ENCODE measurements around the gene BCL2L15. TPM values are rescaled to one million over a fixed set of nuclear protein-coding genes. Genes with fewer than 3 reads are reported as not detected.

The BCL2L15 gene
- total RNA-seq, 1 donor from 2014 or later, result 0.04 TPM

- DNase-seq (ENCODE audit: low spot score), result no peak
- no peak overlapping the region for H3K27ac Mint-ChIP-seq
- H3K4me1 Mint-ChIP-seq, result no peaks in the 10 kb centered on the region
- Histone ChIP-seq H3K4me1 (peaks cover 8% of the 10 kb centered on the region), H3K27ac (no peak overlapping the region), H3F3A (ENCODE audit: low read depth) (peaks cover 6% of the 10 kb centered on the region), H3K9me3 (ENCODE audit: low read depth) (no peaks in the 10 kb centered on the region), H3K4me2 (no peak overlapping the region), H3K79me2 (ENCODE audit: low read depth) (no peaks in the 10 kb centered on the region), H3K27me3 (no peaks in the 10 kb centered on the region), H4K20me1 (ENCODE audit: low read depth) (no peaks in the 10 kb centered on the region), H3K36me3 (peaks cover 4% of the 10 kb centered on the region), H2AFZ (replicated peaks) (no peak overlapping the region), H3K4me3 (no peak overlapping the region), H3K9ac (no peak overlapping the region)
- TF ChIP-seq EZH2phosphoT487 (IDR thresholded peaks at IDR 0.05) (no peak), EZH2 (IDR thresholded peaks at IDR 0.05) (no peak), CTCF (IDR thresholded peaks at IDR 0.05) (no peak)
- H3K36me3 Mint-ChIP-seq, result peaks cover 8% of the 10 kb centered on the region
- H3K27me3 Mint-ChIP-seq (ENCODE audit: insufficient read depth, low read depth), result no peaks in the 10 kb centered on the region
- no peak overlapping the region for H3K4me3 Mint-ChIP-seq
- no peaks in the 10 kb centered on the region for H3K9me3 Mint-ChIP-seq
Observed at GRCh38 chr1:113913887-113914664, 26.7 kb upstream of the BCL2L15 start.

GRCh38 chr1:113913312-113913668 lies 25.9 kb upstream of the BCL2L15 start:
- no peak overlapping the region for H3K9ac ChIP-seq
- H3K27ac ChIP-seq, result no peak overlapping the region
- no peaks in the 10 kb centered on the region for H3K79me2 ChIP-seq (ENCODE audit: low read depth)
- no peak overlapping the region for H3K4me2 ChIP-seq
- no peak overlapping the region for H2AFZ ChIP-seq (replicated peaks)
- H3K4me1 ChIP-seq, result peaks cover 8% of the 10 kb centered on the region
- no peak for DNase-seq (ENCODE audit: low spot score)
- Mint-ChIP-seq H3K27me3 (ENCODE audit: insufficient read depth, low read depth) (peaks cover 2% of the 10 kb centered on the region), H3K36me3 (peaks cover 10% of the 10 kb centered on the region), H3K4me3 (no peak overlapping the region), H3K27ac (no peak overlapping the region), H3K4me1 (no peaks in the 10 kb centered on the region), H3K9me3 (no peaks in the 10 kb centered on the region)
- H3F3A ChIP-seq (ENCODE audit: low read depth), result peaks cover 6% of the 10 kb centered on the region
- no peak for TF ChIP-seq EZH2 (IDR thresholded peaks at IDR 0.05)
- H3K36me3 ChIP-seq, result peaks cover 4% of the 10 kb centered on the region
- H3K4me3 ChIP-seq, result no peak overlapping the region
- H3K9me3 ChIP-seq (ENCODE audit: low read depth), result no peaks in the 10 kb centered on the region
- no peaks in the 10 kb centered on the region for H4K20me1 ChIP-seq (ENCODE audit: low read depth)
- H3K27me3 ChIP-seq, result no peaks in the 10 kb centered on the region

- H3K9ac ChIP-seq, result no peak overlapping the region
- no peaks in the 10 kb centered on the region for H3K27me3 ChIP-seq
- H3K27me3 Mint-ChIP-seq (ENCODE audit: insufficient read depth, low read depth), result peaks cover 2% of the 10 kb centered on the region
- H3K9me3 Mint-ChIP-seq, result no peaks in the 10 kb centered on the region
- no peak for DNase-seq (ENCODE audit: low spot score)
- H3K4me3 Mint-ChIP-seq, result no peak overlapping the region
- H3K36me3 Mint-ChIP-seq, result peaks cover 10% of the 10 kb centered on the region
- no peak overlapping the region for H3K4me2 ChIP-seq
- no peaks in the 10 kb centered on the region for H3K79me2 ChIP-seq (ENCODE audit: low read depth)
- no peaks in the 10 kb centered on the region for H4K20me1 ChIP-seq (ENCODE audit: low read depth)
- peaks cover 6% of the 10 kb centered on the region for H3F3A ChIP-seq (ENCODE audit: low read depth)
- H3K4me1 Mint-ChIP-seq, result peaks cover 3% of the 10 kb centered on the region
- peaks cover 4% of the 10 kb centered on the region for H3K36me3 ChIP-seq
- H3K4me1 ChIP-seq, result peaks cover 8% of the 10 kb centered on the region
- TF ChIP-seq EZH2 (IDR thresholded peaks at IDR 0.05), result no peak
- no peak for TF ChIP-seq EZH2phosphoT487 (IDR thresholded peaks at IDR 0.05)
- TF ChIP-seq CTCF (IDR thresholded peaks at IDR 0.05), result no peak
- no peaks in the 10 kb centered on the region for H3K9me3 ChIP-seq (ENCODE audit: low read depth)
- no peak overlapping the region for H3K27ac ChIP-seq
- H2AFZ ChIP-seq (replicated peaks), result no peak overlapping the region
- H3K27ac Mint-ChIP-seq, result no peak overlapping the region
- H3K4me3 ChIP-seq, result no peak overlapping the region
Observed at GRCh38 chr1:113912594-113913311, 25.4 kb upstream of the BCL2L15 start.
